ENCODE measurements around the gene ART4. TPM values are rescaled to one million over a fixed set of nuclear protein-coding genes. Genes with fewer than 3 reads are reported as not detected.

The ART4 gene
- total and polyA plus RNA-seq, 11 donors: 0.44 to 5.9 (median 2.2) TPM

GRCh38 chr12:14853961-14854360 is 10.6 kb upstream of the ART4 start:
- H3K27me3 ChIP-seq: no peaks in the 10 kb centered on the region
- no peak overlapping the region for H3K4me3 ChIP-seq
- H3K4me1 ChIP-seq: peaks cover 0 to 26% (median 8%) of the 10 kb centered on the region in 12 donors
- WGBS, 4 donors: 13 to 49% (median 19%) methylated on average over 3 of the region's 3 CpGs
- peaks cover 0 to 9% (median 0%) of the 10 kb centered on the region in 12 donors for H3K9me3 ChIP-seq
- peak in 2 of 4 donors; percentile 30 to 43 for ATAC-seq
- peak in 2 of 5 donors; percentile 30 to 32 for DNase-seq
- no peak for TF ChIP-seq POLR2A (IDR thresholded peaks at IDR 0.05)
- TF ChIP-seq, protein P1, sequence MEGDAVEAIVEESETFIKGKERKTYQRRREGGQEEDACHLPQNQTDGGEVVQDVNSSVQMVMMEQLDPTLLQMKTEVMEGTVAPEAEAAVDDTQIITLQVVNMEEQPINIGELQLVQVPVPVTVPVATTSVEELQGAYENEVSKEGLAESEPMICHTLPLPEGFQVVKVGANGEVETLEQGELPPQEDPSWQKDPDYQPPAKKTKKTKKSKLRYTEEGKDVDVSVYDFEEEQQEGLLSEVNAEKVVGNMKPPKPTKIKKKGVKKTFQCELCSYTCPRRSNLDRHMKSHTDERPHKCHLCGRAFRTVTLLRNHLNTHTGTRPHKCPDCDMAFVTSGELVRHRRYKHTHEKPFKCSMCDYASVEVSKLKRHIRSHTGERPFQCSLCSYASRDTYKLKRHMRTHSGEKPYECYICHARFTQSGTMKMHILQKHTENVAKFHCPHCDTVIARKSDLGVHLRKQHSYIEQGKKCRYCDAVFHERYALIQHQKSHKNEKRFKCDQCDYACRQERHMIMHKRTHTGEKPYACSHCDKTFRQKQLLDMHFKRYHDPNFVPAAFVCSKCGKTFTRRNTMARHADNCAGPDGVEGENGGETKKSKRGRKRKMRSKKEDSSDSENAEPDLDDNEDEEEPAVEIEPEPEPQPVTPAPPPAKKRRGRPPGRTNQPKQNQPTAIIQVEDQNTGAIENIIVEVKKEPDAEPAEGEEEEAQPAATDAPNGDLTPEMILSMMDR (IDR thresholded peaks at IDR 0.05): no peak
- H3K27ac ChIP-seq: peak overlapping the region in 7 of 12 donors; percentile 5 to 63 (median 39)
- H3K36me3 ChIP-seq: no peaks in the 10 kb centered on the region
- intact Hi-C loops (cut with DNase I): no loop called here

DNA sequence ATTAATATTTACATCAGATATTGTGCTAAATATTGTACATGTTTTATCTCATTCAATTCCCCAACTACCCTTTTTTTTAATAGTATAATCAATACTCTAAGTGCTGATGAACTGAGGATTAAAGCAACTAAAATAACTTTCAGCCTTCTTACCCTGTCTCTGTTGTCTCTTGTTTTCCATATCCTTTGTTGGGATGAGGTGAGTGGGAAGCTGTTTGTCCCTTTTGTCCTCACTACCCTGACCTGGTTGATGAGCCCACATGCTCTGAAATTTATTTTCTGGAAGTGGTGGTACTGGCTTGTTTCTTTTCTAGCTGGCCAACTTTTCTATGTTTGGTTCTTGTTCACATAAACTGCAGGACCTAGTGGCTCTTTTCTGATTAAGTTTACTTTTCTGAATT is 9.6 kb upstream of the ART4 start:
- ATAC-seq: no peak
- TF ChIP-seq, protein P1 (IDR thresholded peaks at IDR 0.05): no peak
- TF ChIP-seq POLR2A (IDR thresholded peaks at IDR 0.05): no peak
- Histone ChIP-seq H3K36me3 (no peaks in the 10 kb centered on the region), H3K4me3 (no peak overlapping the region), H3K27ac (no peak overlapping the region), H3K4me1 (peaks cover 0 to 30% (median 9%) of the 10 kb centered on the region in 12 donors), H3K9me3 (peaks cover 0 to 9% (median 0%) of the 10 kb centered on the region in 12 donors), H3K27me3 (no peaks in the 10 kb centered on the region)
- intact Hi-C loops (cut with DNase I): no loop called here
- no peak for DNase-seq

DNA sequence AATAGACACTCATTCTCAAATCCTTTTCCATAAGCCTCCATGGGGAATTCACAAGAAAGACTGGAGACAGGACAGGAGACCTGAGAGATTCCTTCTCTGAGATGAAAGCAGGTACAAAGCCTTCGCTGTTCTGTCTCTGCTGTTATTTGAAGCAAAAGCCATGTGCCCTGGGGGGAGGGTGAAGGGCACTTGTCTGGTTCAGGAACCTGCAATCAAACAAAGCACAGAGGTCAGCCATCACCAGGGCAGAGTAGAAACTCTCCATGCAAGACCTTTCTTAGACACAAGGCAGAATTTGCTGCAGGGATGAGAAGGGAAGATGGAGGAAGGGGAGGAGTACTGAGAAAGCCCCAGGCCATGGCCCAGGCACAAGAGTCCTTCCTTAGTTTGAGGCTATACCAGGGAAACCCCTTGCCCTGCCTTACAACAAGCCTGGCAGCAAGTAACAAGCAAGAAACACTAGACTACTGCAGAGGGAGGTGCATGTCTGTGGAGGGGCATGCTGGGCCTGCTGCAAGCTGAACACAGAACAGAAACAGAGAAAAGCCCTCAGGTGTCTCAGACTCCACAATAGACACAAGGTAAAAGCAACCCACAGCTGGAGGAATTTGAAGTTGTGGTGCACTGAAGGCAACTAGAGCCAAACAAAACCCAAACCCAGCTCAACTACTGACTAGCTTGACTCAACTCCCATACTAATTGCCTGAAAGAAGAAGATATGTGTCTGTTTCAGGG is 7.8 kb upstream of the ART4 start:
- no peak for ATAC-seq
- peaks cover 0 to under 1% (median 0%) of the 10 kb centered on the region in 12 donors for H3K9me3 ChIP-seq
- no peak overlapping the region for H3K4me3 ChIP-seq

DNA sequence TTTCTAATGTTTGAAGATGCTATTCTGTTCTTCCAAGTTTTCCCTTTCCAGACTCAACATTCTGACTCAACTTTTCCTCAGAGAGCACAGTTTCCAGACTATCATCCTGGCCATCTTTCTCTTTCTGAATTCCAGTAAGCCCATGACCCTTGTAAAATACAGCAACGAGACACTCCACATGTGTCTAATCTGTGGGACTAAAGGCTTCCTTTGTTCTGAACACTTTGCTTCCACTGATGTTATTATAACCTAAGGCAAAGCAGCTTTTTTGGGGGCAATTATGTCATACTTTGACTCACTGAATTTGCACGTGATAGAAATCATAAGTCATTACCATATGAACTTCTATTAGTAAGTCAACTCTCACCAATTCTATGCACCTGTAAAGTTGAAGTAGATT is 6.3 kb upstream of the ART4 start:
- TF ChIP-seq POLR2A (IDR thresholded peaks at IDR 0.05): no peak
- TF ChIP-seq, protein P1 (IDR thresholded peaks at IDR 0.05): no peak
- intact Hi-C loops (cut with DNase I): loop anchor here in 8 of 10 donors (5.0 to 10.0 kb wide), 6 partner anchors 38 to 425 kb away; partner anchors contain the start of genes RERG (in 6 of the 8) and MGP (in 3 of the 8)
- Histone ChIP-seq H3K36me3 (no peaks in the 10 kb centered on the region), H3K27ac (peak overlapping the region in 7 of 12 donors; percentile 46 to 69 (median 62)), H3K4me1 (peaks cover 0 to 49% (median 30%) of the 10 kb centered on the region in 12 donors), H3K4me3 (no peak overlapping the region), H3K27me3 (no peaks in the 10 kb centered on the region), H3K9me3 (no peaks in the 10 kb centered on the region)
- 64 to 80% (median 71%) methylated on average over 2 of the region's 2 CpGs for WGBS, 4 donors
- no peak for DNase-seq
- ATAC-seq: peak; percentile 76 to 91 (median 86)

More for the DNA sequence above, 7.8 kb upstream of the ART4 start:
- Histone ChIP-seq H3K4me1 (peaks cover 0 to 45% (median 24%) of the 10 kb centered on the region in 12 donors), H3K36me3 (no peaks in the 10 kb centered on the region), H3K27ac (peak overlapping the region in 2 of 12 donors; percentile 4 to 46), H3K27me3 (no peaks in the 10 kb centered on the region)
- 42 to 99% (median 95%) methylated on average over 1 of the region's 1 CpG for WGBS, 4 donors
- no peak for DNase-seq
- intact Hi-C loops (cut with DNase I): no loop called here
- TF ChIP-seq, protein P1 (IDR thresholded peaks at IDR 0.05): no peak
- TF ChIP-seq POLR2A (IDR thresholded peaks at IDR 0.05): no peak

All from heart left ventricle (tissue), 16 donors.